22Rv1 (cell line): ENCODE measurements around the gene WNK2.
A peak's percentile ranks its signal among the peaks of the same experiment; 100 is the strongest.

Source experiments
- H3K27ac ChIP-seq: fragments of 450-650 bp; 2 replicates; pipeline ENCODE4 v1.5.1; 2017
- ZFX ChIP-seq: fragments of 450-650 bp; IDR thresholded peaks from 2 replicates; pipeline ENCODE4 v1.6.1; 2017; ENCODE audit warnings: antibody characterized with exemption, borderline replicate concordance
- TF ChIP-seq, protein P1 (sequence below): fragments of 450-650 bp; IDR thresholded peaks from 2 replicates; pipeline ENCODE4 v1.5.1; 2017; ENCODE audit warnings: mild to moderate bottlenecking

Gene WNK2

DNA sequence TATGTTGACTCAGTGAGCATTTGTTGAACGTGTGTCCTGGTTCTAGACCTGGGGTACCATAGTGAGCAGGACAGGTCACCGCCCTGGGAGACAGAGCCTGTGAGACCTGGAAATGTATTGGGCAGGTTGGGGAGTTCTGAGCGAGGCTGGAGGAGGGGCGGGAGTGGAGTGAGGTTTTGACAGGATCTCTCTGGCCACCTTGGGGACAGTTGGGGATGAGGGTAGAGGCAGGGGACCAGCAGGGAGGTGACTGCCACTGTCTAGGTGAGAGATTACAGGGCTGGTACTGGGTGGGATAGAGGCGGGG lies 7.4 kb downstream of the WNK2 start:
- TF ChIP-seq ZFX: no peak
- TF ChIP-seq, protein P1, sequence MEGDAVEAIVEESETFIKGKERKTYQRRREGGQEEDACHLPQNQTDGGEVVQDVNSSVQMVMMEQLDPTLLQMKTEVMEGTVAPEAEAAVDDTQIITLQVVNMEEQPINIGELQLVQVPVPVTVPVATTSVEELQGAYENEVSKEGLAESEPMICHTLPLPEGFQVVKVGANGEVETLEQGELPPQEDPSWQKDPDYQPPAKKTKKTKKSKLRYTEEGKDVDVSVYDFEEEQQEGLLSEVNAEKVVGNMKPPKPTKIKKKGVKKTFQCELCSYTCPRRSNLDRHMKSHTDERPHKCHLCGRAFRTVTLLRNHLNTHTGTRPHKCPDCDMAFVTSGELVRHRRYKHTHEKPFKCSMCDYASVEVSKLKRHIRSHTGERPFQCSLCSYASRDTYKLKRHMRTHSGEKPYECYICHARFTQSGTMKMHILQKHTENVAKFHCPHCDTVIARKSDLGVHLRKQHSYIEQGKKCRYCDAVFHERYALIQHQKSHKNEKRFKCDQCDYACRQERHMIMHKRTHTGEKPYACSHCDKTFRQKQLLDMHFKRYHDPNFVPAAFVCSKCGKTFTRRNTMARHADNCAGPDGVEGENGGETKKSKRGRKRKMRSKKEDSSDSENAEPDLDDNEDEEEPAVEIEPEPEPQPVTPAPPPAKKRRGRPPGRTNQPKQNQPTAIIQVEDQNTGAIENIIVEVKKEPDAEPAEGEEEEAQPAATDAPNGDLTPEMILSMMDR: no peak
- H3K27ac ChIP-seq: no peak overlapping the region

DNA sequence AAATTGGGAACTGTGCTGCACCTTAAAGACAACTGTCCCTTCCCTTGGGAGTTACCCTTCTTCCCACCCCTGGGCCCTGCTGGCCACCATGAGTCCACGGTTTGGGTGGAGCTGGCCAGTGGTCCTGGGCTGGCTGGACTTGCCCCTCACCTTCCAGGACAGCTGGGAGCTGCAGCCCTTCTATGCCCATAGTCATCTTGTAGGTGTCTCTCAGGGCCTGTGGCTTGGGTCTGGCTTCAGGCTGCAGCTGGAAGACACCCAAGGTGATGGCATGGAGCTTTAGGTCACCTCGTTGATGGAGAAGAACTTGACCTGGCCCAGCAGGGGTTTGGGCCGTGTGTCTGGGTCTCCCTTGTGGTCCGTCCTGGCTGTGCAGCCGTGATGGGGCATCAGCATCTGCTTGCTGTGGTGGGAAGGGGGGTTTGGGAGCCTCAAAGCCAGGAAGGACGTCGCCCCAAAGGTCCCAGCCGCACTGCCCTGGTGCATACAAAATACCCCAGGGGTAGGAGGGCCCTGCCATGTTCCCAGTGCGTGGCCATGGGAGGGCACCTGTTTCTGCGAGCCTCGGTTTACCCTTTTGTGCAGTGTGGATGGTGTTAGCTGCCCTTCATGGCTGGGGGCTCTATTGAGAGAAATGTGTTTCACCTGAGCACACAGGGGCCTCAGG lies 8.9 kb downstream of the WNK2 start:
- no peak for TF ChIP-seq ZFX
- TF ChIP-seq, protein P1: no peak
- H3K27ac ChIP-seq: no peak overlapping the region

DNA sequence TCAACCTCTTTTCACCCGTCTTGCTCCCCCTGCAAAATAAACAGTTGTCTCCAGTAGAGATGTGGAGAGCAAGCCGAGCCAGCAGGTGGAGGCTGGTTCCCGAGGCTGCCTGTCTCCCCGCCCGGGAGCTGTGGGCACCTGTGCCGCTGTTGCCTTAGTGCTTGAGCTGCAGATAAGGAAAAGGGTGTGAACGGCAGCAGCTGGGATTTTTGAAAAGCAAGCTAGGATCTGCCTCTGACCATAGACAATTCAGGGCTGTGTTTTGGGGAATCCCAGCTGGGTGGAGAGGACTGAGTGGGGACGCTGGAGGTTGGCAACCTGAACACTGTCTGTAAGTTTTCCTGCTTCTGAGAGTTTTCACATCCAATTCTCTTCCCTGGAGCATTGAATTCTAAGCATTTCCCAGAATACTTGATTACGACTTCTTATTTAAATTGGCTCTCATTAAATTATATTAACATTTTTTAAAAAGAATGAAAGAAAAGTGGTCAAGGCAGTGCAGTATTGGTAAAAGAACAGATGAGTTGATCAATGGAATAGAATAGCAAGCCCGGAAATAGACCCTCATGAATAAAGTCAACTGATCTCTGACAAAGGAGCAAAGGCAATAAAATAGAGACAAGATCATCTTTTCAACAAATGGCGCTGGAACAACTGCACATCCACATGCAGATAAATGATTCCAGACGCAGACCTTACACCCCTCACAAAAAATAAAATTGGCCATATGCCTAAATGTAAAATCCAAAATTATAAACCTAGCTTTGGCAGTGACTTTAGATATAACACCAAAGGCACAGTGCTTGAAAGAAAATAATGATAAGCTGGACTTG lies 9.7 kb downstream of the WNK2 start:
- H3K27ac ChIP-seq: peak overlapping the region; percentile 20; the same call in 1 of the 2 replicates
- no peak for TF ChIP-seq ZFX
- TF ChIP-seq, protein P1: no peak

DNA sequence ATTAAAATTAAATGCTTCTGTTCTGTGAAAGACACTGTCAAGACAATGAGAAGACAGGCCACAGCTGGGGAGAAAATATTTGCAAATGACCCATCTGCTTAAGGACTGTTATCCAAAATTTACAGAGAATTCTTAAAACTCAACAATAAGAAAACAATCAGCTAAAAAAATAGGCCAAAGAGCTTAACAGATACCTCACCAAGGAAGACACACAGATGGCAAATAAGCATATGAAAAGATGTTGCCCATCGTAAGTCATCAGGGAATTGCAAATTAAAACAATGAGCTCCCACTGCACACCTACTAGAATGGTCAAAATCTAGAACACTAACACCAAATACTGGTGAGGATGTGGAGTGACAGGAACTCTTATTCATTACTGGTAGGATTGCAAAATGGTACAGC lies 10.3 kb downstream of the WNK2 start:
- peak overlapping the region; percentile 20; the same call in 1 of the 2 replicates for H3K27ac ChIP-seq
- TF ChIP-seq, protein P1: no peak
- no peak for TF ChIP-seq ZFX

DNA sequence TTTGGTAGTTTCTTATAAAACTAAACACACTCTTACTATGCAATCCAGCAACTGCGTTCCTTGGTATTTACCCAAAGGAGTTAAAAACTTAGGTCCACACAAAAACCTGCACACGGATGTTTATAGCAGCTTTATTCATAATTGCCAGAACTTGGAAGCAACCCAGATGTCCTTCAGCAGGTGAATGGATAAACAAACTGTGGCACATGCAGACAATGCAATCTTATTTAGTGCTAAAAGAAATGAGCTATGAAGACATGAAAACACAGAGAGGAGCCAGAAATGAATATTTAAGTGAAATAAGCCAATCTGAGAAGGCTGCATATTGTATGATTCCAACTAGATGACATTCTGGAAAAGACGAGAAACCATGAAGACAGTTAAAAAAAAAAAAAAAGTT lies 10.7 kb downstream of the WNK2 start:
- peak overlapping the region; percentile 20; the same call in 1 of the 2 replicates for H3K27ac ChIP-seq
- TF ChIP-seq, protein P1: no peak
- no peak for TF ChIP-seq ZFX

DNA sequence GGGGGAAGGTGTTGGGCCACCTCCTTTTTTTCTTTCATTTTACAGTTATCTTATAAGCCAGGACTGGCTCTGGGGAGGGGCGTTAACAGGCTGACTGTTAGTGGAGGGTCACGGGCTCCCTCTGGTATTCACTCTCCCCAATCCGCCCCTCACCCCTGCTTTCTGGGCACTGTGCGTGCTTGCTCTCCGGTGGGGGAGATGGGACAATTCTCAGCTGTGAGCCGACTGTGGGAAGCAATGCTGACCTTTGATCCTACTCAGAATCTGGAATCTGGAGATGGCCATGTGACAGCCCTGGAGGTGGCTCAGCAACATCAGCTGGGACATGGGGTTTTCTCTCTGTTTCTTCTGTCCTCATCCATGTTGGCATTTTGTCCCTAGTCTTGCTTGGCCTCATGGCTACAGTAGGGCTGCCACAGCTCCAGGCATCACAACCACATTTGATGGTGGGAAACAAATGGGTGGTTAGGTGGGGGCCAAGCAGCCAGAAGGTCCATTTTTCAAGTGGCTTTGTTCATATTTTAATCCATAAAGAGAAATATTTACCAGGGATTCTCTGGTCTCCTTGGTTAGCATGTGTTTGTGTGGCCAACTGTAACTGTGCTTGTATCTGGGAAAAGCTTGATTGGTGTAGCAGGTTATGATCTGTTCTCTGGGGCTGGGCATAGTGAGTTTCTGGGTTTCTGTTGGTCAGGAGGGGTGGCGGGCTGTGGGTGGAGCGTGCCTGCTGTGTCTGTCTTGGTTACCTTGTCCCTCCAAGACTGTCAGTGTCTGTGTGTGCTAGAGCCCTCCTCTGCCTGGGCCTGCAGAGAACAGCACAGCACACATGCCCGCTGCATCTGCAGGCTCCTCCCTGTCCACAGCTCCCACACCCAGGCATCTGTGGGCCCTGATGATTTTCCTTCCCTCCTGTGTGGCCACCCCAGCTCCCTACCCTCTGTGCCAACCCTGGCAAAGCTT lies 12.4 kb downstream of the WNK2 start:
- no peak overlapping the region for H3K27ac ChIP-seq
- no peak for TF ChIP-seq ZFX
- TF ChIP-seq, protein P1: no peak
